ENCODE measurements around the gene CTXND1. TPM values are rescaled to one million over a fixed set of nuclear protein-coding genes. Genes with fewer than 3 reads are reported as not detected.

CTXND1 gene
- total RNA-seq, 2 donors from 2014 or later: 0.14 TPM; not detected in 1

DNA sequence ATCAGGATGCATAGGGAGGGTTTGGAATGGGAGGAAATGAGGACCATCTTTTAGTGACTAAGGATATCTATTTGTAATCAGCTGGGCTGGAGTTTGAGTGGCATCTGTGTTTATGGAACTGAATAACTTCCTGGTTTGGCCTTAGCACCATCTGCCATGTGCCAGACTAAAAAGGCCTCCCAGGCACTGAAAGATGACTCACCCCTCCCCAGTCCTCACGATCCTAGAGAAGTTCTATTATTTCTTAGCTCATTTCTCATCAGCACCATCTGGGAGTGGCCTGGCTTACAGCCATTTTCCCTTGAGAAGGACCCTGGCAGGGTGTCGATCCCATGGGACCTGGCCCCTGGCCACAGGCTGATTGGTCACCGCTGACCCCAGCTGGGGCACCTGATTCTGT lies 23.9 kb upstream of the CTXND1 start:
- no peaks in the 10 kb centered on the region for H3K36me3 ChIP-seq
- H3K4me3 ChIP-seq: no peak overlapping the region
- H3K27me3 ChIP-seq (replicated peaks; ENCODE audit: insufficient read depth): no peaks in the 10 kb centered on the region
- TF ChIP-seq, protein P1, sequence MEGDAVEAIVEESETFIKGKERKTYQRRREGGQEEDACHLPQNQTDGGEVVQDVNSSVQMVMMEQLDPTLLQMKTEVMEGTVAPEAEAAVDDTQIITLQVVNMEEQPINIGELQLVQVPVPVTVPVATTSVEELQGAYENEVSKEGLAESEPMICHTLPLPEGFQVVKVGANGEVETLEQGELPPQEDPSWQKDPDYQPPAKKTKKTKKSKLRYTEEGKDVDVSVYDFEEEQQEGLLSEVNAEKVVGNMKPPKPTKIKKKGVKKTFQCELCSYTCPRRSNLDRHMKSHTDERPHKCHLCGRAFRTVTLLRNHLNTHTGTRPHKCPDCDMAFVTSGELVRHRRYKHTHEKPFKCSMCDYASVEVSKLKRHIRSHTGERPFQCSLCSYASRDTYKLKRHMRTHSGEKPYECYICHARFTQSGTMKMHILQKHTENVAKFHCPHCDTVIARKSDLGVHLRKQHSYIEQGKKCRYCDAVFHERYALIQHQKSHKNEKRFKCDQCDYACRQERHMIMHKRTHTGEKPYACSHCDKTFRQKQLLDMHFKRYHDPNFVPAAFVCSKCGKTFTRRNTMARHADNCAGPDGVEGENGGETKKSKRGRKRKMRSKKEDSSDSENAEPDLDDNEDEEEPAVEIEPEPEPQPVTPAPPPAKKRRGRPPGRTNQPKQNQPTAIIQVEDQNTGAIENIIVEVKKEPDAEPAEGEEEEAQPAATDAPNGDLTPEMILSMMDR (IDR thresholded peaks at IDR 0.05): no peak
- H3K27ac ChIP-seq: no peak overlapping the region
- no peaks in the 10 kb centered on the region for H3K9me3 ChIP-seq
- H3K4me1 ChIP-seq (ENCODE audit: control insufficient read depth in 1 of 2, low read depth in 2 of 2): no peaks in the 10 kb centered on the region
- ATAC-seq (ENCODE audit: insufficient number of reproducible peaks, low FRiP score, low read depth) (no peak), DNase-seq (ENCODE audit: low spot score) (no peak)

DNA sequence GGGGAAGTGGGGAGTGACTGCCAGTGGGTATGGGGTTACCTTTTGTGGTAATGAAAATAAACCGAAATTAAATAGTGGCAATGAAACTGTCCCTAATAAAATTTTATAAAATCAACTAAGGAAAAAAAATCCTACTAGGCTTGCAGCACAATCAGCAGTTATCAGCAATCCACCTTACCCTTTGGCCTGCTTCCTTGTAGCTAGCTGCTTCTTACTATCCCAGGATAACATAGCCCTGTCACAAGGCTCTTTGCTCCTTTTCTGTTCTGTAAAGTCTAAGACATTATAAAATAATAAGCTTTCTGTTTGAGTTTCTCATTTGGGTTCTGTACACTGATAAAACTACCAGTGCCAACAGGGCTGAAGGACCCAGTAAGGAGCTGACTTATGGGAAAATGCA lies 23.0 kb upstream of the CTXND1 start:
- no peaks in the 10 kb centered on the region for H3K36me3 ChIP-seq
- ATAC-seq (ENCODE audit: insufficient number of reproducible peaks, low FRiP score, low read depth) (no peak), DNase-seq (ENCODE audit: low spot score) (no peak)
- TF ChIP-seq, protein P1 (IDR thresholded peaks at IDR 0.05): no peak
- no peaks in the 10 kb centered on the region for H3K9me3 ChIP-seq
- H3K4me3 ChIP-seq: no peak overlapping the region
- H3K27ac ChIP-seq: no peak overlapping the region
- H3K27me3 ChIP-seq (replicated peaks; ENCODE audit: insufficient read depth): no peaks in the 10 kb centered on the region
- no peaks in the 10 kb centered on the region for H3K4me1 ChIP-seq (ENCODE audit: control insufficient read depth in 1 of 2, low read depth in 2 of 2)

DNA sequence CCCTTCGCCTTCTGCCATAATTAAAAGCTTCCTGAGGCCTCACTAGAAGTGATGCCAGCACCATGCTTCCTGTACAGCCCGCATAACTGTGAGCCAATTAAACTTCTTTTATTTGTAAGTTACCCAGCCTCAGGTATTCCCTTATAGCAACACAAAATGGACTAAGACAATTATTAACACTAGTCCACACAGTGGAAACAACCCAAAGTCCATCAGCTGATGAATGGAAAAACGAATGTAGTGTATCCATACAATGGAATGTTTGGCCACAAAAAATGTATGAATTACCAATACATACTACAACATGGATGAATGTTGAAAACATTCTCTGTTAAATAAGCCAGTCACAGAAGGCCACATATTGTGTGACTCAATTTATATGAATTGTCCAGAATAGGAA lies 22.5 kb upstream of the CTXND1 start:
- no peak overlapping the region for H3K27ac ChIP-seq
- no peaks in the 10 kb centered on the region for H3K36me3 ChIP-seq
- H3K4me3 ChIP-seq: no peak overlapping the region
- ATAC-seq (ENCODE audit: insufficient number of reproducible peaks, low FRiP score, low read depth): no peak
- H3K4me1 ChIP-seq (ENCODE audit: control insufficient read depth in 1 of 2, low read depth in 2 of 2): no peaks in the 10 kb centered on the region
- no peaks in the 10 kb centered on the region for H3K9me3 ChIP-seq
- TF ChIP-seq, protein P1 (IDR thresholded peaks at IDR 0.05): no peak
- no peak for DNase-seq (ENCODE audit: low spot score)
- H3K27me3 ChIP-seq (replicated peaks; ENCODE audit: insufficient read depth): no peaks in the 10 kb centered on the region

DNA sequence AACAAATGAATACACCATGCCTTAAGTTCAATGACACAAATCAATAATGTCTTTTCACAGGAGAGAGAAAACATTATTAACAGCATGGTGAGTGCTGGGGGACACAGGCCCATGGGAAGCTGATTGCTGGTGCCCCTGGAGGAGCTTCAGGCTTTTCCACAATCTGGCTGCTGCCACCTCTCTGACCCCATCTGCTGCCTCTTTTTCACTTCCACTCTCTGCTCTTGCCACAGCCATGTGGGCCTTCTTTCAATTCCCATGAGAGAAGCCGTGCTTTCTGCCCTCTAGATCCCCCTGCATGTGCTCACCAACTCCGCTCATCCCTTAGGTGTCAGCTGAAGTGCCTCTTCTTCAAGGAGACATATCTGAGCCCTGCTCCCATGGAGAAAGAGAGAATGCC lies 21.0 kb upstream of the CTXND1 start:
- TF ChIP-seq, protein P1 (IDR thresholded peaks at IDR 0.05): no peak
- H3K9me3 ChIP-seq: no peaks in the 10 kb centered on the region
- ATAC-seq (ENCODE audit: insufficient number of reproducible peaks, low FRiP score, low read depth) (no peak), DNase-seq (ENCODE audit: low spot score) (no peak)
- no peaks in the 10 kb centered on the region for H3K36me3 ChIP-seq
- H3K4me3 ChIP-seq: no peak overlapping the region
- no peaks in the 10 kb centered on the region for H3K4me1 ChIP-seq (ENCODE audit: control insufficient read depth in 1 of 2, low read depth in 2 of 2)
- no peak overlapping the region for H3K27ac ChIP-seq
- H3K27me3 ChIP-seq (replicated peaks; ENCODE audit: insufficient read depth): no peaks in the 10 kb centered on the region

DNA sequence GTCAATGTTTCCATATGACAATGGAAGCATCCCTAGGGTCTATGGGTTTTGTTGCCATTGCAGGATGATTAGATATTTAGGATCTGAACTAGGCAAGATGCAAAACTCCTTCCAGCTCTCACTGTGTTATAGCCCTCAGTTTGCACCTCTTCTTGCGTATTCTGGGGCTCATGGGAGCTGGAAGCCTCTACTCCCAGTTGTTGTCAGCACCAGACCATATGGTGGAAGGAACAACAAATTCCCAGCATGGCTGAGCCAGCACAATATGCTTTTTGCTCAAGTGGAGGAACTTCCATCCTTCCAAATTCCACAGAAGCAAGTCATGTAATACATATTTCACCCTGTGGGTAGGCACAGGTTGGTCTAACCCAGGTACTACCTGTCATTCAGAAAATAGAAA lies 18.5 kb upstream of the CTXND1 start:
- no peak for ATAC-seq (ENCODE audit: insufficient number of reproducible peaks, low FRiP score, low read depth)

More for the DNA sequence above, 18.5 kb upstream of the CTXND1 start:
- DNase-seq (ENCODE audit: low spot score): no peak
- Histone ChIP-seq H3K27me3 (replicated peaks; ENCODE audit: insufficient read depth) (no peaks in the 10 kb centered on the region), H3K4me3 (no peak overlapping the region), H3K4me1 (ENCODE audit: control insufficient read depth in 1 of 2, low read depth in 2 of 2) (no peaks in the 10 kb centered on the region), H3K27ac (no peak overlapping the region), H3K9me3 (no peaks in the 10 kb centered on the region), H3K36me3 (no peaks in the 10 kb centered on the region)
- TF ChIP-seq, protein P1 (IDR thresholded peaks at IDR 0.05): no peak

Data from thoracic aorta (tissue), 2 donors.